Amygdala (tissue), 56 donors: ENCODE results near the gene ZBTB33.

Experiments used
- DNase-seq, 56 donors: peaks; one replicate each; lab custom pipeline; 2025; lab: John Stamatoyannopoulos, UW

The ZBTB33 gene, protein sequence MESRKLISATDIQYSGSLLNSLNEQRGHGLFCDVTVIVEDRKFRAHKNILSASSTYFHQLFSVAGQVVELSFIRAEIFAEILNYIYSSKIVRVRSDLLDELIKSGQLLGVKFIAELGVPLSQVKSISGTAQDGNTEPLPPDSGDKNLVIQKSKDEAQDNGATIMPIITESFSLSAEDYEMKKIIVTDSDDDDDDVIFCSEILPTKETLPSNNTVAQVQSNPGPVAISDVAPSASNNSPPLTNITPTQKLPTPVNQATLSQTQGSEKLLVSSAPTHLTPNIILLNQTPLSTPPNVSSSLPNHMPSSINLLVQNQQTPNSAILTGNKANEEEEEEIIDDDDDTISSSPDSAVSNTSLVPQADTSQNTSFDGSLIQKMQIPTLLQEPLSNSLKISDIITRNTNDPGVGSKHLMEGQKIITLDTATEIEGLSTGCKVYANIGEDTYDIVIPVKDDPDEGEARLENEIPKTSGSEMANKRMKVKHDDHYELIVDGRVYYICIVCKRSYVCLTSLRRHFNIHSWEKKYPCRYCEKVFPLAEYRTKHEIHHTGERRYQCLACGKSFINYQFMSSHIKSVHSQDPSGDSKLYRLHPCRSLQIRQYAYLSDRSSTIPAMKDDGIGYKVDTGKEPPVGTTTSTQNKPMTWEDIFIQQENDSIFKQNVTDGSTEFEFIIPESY

DNA sequence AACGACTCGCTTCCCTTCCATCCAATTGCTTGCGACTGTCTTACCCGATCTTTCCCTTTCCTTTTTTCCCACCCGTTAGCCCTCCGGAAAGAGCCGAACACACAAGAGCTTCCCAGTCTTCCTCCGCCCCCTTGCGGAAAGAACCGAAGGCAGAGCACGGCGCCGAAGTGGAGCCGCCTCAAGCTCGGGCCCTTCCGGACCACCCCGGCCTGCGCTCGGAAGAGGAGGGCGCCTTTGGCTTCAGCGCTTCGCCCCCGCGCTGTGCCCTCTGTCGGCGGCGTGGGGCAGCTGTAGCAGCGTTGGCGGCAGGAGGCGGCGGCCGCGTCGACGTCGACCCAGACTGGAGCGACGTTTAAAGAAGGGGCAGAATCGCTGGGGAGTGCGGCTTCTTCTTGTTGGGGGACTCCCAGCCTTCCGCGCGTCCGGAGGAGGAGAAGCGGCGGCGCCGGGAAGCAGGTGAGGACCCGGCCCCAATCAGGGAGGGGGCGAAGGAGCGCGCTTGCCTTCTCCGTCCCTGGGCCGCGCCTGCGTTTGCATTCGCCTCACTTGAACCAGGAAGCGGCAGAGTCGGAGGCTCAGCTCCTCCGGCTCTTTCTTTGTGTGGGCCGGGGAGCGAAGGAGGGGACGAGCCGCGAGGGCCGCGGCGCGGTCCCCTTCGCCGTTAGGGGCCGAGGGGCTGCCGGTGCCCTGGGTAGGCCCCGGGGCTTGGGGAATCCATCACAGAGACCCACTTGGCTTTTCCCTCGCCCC, at the start of gene ZBTB33:
ZBTB33 (plus strand) TSS at position 291 of the 750 bp plus-strand sequence. CDS start 2,604 bp downstream, outside the sequence.
- peak; percentile 9 to 88 (median 72) for DNase-seq

DNA sequence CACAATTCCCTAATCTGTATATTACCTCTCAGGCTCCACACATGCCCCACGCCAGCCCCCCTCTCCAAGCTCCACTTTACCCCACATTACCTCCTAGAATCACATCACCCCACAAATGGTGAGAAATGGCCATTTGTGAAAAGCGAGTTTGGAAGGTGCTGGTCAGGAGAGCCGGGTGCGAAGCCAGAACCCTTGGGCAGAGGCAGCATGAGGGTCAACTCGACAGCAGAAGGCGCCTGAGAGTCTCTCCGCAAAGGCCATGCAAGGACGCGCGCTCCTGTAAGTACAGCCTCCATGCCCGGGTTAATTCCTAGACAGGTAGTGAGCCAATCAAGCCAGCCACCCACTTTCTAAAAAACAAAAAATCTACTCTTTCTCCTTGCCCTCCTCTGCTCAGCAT, 49.8 kb upstream of the ZBTB33 start:
- DNase-seq = no peak

DNA sequence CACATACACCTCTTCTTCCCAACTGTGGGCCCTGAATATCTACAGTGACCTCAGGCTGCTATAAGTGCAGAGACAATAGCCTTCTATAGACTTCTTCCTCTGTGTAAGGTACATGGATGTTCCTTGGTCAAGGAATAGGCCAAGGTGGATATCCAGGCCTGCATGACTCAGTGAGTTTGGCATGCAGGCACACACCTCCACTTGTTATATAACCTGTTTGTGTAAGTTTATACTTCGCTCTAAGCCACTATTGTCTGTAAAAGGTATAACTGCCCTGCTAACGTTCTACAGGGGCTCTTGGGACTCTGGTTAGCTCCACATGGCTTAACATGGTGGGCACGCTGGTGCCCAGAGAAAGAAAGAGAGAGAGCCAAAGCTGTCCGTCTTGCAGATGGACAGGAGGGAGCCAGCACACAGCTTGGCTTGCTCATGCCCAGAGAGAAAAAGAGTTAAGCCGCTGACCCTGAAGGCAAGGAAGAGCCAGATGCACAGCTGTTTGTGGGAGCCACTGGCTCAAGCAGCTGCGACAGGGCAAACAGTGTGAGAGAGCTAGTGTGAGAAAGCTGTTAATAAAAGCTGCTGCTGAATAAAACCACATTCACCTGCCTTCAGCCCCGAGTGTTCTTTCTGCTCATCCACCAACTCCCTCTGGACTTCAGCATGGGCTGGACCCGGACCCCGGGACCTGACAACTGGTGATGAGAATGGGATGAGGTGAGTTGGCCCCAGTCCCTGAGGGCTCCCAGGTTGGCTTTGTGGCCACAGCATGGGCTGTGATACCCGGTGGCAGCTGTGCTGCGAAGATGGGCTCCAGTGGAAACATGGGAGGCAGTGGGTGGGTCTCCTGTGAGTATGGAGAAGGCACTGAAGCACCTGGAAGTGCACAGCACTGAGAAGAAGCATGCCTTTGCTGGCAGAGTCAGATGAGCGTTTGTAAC, 44.5 kb upstream of the ZBTB33 start:
- no peak for DNase-seq

DNA sequence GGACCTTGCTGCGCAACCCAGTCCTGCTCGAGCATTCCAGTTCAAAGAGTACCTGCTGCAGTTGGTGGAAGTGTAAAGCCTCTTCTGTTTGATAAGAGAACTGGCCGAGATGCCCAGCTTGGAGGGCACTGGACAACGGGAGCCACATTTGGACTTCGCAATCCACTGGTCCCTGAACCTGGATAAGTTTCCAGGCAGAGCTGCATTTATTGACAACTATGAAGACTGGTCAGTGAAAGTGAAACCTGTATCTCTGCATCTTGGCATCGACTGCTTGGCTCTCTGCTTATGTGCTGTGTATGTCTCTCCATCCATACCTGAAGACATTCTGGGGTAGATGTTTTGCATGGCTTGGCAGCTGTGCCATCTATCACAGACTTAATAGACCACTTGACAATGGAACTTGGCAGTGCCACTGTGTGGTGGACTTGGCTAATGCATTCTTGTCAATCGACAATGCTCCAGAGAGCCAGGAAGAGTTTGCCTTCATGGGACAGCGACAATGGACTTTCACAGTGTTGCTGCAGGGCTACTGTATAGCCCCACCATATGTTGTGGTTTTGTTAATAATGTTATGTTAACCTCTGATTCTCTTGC, 43.5 kb upstream of the ZBTB33 start:
- peak in 6 of 56 donors; percentile 0 to 28 (median 8) for DNase-seq

DNA sequence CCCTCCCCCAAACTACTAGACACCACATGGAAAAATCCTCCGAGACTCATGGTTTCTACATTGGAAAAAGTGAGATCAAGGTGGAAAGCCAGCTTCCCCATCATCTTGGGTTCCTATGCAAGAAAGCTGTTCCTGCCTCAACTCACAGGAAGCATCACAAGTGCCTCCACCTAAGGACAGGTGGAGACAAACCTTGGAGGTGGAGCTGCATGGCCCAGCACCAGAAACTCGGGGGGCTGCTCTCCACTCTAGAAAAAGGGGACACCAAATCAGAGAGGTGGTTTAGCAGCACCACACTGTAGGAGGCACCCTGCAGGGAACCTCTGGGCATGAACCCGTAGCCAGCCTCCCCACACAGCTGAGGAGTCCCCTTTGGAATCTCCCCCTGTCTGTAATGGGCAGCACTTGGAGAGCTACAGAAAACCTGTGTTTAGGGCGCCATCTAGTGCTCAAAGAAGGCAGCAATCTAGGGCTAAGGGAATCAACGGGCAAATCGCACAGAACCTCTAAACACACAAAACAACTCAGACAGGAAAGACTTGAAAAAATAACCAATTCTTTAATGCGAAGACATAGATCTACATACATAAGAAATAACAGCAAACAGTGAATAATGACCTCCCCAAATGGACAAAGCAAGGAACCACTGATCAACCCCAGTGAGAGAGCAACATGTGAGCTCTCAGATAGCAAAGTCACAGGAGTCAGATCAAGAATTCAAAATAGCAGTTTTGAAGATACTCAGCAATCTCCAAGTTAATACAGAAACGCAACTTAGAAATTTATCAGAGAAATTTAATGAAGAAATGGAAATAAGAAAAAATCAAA, 37.0 kb upstream of the ZBTB33 start:
- peak in 38 of 56 donors; percentile 0 to 72 (median 8) for DNase-seq

DNA sequence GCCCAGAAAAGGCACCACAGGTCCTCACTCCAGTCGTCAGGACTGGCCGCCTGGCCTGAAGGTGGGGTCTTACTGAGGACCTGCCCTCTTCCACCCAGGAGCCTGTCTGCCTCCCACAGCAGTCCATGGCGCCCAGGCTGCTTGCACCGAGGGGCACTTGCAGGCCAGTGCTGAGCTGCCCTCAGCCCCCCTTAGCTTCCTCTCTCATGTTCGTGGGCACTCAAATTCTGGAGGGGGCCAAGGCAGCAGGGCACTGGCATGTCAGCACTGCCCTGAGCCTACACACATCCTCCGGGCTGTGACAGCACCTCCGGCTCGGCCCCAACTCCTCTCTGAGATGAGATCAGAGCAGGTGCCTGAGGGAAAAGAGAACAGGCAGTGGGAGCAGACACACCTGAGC, 27.2 kb upstream of the ZBTB33 start:
- DNase-seq = no peak

DNA sequence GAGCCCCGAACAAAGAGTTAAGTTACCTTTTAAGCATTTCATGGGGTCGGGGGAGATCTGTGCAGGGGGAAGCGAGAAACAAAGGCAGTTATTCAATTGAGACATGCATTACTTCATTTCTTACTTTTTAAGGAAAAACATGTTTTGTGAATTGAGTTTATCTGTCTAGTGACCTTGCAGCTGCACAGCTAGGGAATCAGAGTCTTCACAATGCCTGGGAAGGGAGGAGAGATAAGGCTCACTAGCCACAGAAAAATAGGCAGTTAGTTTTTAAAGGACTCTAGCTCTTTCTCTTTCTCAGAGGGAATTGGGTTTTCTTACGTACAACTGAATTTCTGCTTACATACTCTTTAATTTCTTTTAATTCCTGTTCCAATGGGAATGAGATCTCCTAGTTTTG, 26.2 kb upstream of the ZBTB33 start:
- no peak for DNase-seq

DNA sequence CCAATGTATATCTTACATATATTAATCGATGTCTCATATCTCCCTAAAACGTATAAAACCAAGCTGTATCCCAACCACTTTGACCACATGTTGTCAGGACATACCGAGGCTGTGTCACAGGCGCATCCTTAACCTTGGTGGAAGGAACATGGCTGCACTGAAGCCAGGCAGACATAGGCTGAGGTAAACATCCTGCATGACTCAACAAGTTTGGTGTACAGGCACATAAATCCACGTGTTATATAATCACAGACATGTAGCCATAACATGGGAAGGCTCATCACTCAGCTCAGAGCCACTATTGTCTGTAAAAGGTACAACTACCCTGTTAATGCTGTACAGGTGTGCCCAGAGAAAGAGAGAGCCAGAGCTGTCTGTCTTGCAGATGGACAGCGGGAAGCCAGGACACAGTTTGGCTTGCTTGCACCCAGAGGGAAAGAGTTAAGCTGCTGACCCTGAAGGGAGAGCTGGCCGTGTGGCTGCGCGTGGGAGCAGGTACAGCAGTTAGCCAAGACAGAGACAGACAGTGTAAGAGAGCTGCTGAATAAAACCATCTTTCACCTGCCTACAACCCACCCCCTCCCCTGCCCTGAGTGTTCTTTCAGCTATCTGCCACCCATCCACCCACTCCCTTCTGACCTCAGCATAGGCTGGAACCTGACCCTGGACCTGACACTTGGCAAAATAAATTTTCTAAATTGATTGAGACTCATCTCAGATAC, 22.3 kb upstream of the ZBTB33 start:
- no peak for DNase-seq

DNA sequence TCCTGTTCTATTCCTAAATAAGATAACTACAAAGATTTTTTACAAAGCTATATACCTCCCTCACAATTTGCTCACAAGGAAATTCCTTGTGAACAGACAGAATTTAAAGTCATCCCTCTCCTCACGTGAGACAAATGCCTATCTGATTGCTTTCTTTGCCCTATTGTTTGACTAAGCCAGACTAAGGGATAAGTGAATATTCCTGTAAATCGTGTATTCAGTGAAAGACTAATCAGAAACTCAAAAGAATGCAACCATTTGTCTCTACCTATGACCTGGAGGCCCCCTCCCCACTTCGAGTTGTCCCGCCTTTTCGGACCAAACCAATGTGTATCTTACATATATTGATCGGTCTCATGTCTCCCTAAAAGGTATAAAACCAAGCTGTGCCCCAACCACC, 15.3 kb upstream of the ZBTB33 start:
- DNase-seq = no peak

DNA sequence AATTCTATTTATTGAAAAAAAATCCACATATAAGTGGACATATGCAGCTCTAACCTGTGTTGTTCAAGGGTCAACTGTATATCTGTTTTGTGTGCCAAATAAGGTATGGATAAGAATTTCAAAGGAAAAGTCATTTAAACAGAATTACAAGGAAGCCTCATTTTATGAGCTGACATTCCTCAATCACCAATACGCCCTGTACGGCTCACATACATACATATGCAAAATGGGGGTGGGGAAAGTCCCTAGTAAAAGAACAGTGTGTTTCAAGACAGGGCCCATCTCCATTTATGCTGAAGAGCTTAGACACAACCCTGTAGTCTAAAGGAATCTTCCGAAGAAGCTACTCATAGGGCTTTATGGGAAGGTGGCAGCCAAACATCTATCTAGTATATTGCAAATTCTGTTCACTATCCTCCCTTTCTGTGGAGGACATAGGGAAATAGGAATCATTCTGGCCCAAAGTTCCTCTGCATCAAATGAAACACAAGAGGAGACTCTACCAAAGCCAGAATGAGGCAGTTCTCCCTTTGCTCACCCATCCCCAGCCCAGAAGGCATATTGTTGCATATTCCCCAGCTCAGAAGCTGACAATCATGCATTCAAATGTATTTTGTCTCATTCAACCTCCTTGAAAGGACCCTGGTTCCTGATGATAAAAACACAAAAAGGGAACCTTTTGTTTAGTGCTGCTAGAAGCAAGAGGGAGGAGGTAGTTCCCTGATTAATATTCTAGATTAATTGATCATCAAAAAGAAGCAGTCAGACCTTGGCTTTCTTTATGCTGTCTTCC, 13.7 kb upstream of the ZBTB33 start:
- no peak for DNase-seq

DNA sequence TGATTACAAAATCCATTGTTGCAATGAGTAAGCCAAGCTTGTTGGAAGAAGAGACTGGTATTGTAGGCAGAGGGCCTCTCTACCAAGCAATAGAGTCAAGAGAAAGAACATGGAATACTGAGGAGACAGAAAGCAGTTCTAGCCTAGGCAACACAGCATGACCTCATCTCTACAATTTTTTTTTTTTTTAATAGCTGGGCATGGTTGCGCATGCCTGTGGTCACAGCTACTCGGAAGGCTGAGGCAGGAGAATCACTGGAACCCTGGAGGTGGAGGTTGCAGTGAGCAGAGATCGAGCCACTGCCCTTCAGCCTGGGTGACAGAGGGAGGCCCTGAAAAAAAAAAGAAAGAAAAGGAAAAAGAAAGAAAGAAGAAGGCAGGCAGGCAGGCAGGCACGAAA, 11.7 kb upstream of the ZBTB33 start:
- DNase-seq = no peak

DNA sequence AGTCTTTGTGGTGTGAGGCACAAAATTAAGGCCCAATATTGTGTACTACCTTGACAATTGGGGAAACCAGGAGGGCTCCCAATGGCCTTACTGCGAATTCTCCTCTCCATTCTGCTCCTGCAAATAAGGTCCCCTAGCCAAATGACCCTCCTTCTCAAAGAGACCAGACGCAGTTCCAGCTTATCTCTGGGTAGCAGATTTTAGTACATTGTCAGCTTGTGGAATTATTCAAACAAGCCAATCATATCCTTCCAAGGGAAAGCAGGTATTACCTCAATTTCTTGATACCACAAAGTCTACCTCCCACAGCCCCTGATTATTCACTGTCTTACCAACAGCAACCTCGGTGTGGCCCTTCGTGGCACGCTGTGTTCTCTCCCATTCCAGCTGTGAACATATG, 7.8 kb upstream of the ZBTB33 start:
- DNase-seq = no peak

DNA sequence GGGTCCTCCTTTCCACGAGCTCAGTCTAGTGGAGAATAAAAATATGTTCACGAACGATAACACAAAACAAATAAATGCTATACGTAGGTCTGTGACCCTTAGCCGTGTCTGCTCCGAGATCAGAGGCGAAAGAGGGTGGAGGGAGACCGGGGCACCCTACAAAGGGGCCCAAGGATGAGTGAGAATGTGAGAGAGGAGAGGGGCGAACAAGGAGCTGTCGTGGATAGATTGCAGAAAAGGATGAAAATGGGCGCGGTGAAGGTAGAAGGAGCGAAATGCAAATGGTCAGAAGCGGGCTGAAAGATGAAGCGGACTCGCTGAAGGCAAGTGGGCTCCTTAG, 6.2 kb upstream of the ZBTB33 start:
- no peak for DNase-seq

DNA sequence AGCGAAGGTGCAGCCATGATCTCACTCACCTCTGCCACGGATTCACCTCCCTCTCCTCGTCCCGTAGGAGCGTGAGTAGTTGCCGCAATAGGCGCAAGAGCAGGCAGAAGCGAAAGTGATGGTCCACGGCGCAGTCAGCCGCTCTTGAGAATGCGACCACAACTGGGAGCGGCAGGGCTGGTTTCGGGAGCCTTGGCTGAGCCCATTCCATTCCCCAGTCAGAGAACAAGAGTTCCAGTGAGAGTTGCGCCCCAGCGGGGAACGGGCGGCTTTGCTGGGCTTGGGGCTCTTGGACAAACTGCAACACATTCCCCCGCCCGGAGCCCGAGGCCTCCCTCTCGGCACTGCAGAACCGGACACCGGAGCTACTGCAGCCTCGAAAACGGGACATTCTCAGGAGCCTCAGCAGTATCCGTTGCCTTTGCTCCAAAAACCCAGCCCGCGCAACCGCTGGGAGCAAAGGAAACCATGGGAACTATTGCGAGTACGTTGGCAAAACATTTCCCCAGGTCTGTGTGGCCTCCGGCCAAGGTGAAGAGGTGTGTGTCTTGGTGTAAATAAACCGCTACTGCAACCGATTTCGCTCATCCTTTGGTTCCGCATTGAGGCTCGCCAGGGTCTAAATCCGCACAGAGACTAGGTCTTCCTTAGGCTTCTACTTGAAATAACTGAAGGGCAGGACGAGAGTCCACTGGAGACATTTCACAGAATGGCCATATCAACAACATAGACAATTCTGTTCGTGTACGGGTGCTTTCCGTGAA, 5.7 kb upstream of the ZBTB33 start:
- peak in 53 of 56 donors; percentile 0 to 78 (median 24) for DNase-seq

DNA sequence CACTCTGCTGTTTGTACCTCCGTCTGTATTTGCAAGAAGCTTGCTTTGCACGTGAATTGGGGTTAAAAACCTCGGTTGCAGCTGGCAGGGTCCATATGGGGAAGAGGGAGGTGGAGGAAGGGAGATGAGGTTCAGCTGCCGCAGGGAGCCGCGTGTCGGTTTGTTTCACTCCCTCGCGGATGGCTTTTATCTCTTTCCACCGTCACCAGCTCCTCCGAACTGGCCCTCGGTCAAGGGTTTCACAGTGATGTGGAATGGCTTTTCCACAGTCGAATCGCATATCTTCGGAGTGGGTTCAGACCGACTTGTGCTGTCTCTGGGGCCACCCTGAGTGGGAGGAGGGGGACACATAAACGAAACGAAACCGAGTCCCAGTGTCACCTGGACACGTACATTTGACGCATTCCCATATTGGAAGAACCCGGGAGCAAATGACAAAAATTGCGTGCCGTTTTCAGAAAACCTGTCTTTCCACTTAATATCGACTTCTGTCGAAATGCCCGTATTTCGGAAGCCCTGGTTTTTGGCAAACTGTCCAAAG, 929 bp downstream of the ZBTB33 start:
- DNase-seq = peak in 29 of 56 donors; percentile 0 to 46 (median 9)

DNA sequence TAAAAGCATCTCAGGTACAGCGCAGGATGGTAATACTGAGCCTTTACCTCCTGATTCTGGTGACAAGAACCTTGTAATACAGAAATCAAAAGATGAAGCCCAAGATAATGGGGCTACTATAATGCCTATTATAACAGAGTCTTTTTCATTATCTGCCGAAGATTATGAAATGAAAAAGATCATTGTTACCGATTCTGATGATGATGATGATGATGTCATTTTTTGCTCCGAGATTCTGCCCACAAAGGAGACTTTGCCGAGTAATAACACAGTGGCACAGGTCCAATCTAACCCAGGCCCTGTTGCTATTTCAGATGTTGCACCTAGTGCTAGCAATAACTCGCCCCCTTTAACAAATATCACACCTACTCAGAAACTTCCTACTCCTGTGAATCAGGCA, 3.2 kb downstream of the ZBTB33 start:
- DNase-seq = no peak
